Pancreas (tissue), 10 donors: Measurements from ENCODE around the gene TNFAIP8L1. TPM values are rescaled to one million over a fixed set of nuclear protein-coding genes. Genes with fewer than 3 reads are reported as not detected.

Source experiments
- ATAC-seq, 4 donors: fragments of 200-7000 bp; cut with Tn5 transposase; one replicate each; pipeline versions ENCODE4 v1.8.0 to v1.9.1; 2020; ENCODE audit warnings: mild to moderate bottlenecking in 4 of 4, moderate library complexity in 4 of 4
- DNase-seq, 6 donors: peaks; one replicate each; pipeline ENCODE4 v3.0.0-alpha.2; 2020
- FAIRE-seq: peaks from 2 replicates; lab custom pipeline; 2012; peaks lifted over from hg19 to GRCh38; lab: Jason Lieb, UNC
- H3K27ac ChIP-seq, 4 donors: fragments of 200-600 bp; sonication (generic); 1 replicate in 3 of 4; 2 replicates in 1 of 4; pipeline versions ENCODE4 v1.5.0 to v1.8.0; 2020
- H3K27me3 ChIP-seq, 4 donors: fragments of 200-600 bp; one replicate each; pipeline ENCODE4 v1.8.0; 2021
- H3K36me3 ChIP-seq, 3 donors: fragments of 200-600 bp; sonication (generic) in 1 of 3; one replicate each; pipeline versions ENCODE4 v1.5.0 to v1.8.0; 2020 to 2021
- H3K4me1 ChIP-seq, 3 donors: fragments of 200-600 bp; one replicate each; pipeline ENCODE4 v1.8.0; 2021
- H3K4me3 ChIP-seq, 4 donors: fragments of 200-600 bp; sonication (generic) in 2 of 4; one replicate each; pipeline versions ENCODE4 v1.5.0 to v1.8.0; 2020 to 2021
- H3K9me3 ChIP-seq, 4 donors: fragments of 200-600 bp; one replicate each; pipeline ENCODE4 v1.8.0; 2021
- CTCF ChIP-seq, 4 donors: fragments of 200-600 bp; sonication (generic) in 3 of 4; IDR thresholded peaks; one replicate each; pipeline versions ENCODE4 v1.5.0 to v1.8.0; 2021; ENCODE audit warnings: antibody characterized with exemption in 4 of 4
- WGBS, 2 donors: extraction: QIAGEN DNeasy Blood & Tissue Kit; methylation state at CpG; one replicate each; pipeline ENCODE4 v1.1.7; 2013; 5-methylcytosine and 5-hydroxymethylcytosine counted together
- intact Hi-C, 3 donors: fragments of 100-400 bp; cut with DNase I; formaldehyde crosslinking; loops; one replicate each; pipeline versions ENCODE4 v1.11.1 to v1.14.2; 2022
- polyA plus RNA-seq, 2 donors: library from polyadenylated mRNA; stranded (reverse); fragments of 200-250 nt; gene quantifications; one replicate each; pipeline ENCODE4 v1.2.3, GENCODE V29; 2013
- total RNA-seq, 6 donors: library from RNA; stranded (reverse); fragmentation: NEBNext Ultra II Directional in 4 of 6; extraction: Animal tissue kit (Norgen Biotek cat#: 25700) in 4 of 6; gene quantifications; one replicate each; pipeline versions ENCODE4 v1.2.1 to v1.2.4, GENCODE V29; 2021 to 2023
- donor health status: healthy with polysubstance abuse.
- donor health status: DM: no; HTN: no; CAD: no; lungs with moderate emphysema.
- donor health status: DM: no; HTN: no; CAD: no.
- donor health status: control.
- donor health status: control.
- donor health status: Bipolar disorder and iron deficiency.
- donor health status: DM: yes; HTN: yes; CAD: no.
- donor health status: DM: no; HTN: no; CAD: no.
- donor health status: DM: no; HTN: no; CAD: no.
- donor health status: DM: yes; HTN: yes; CAD: no.

Gene TNFAIP8L1
- total and polyA plus RNA-seq, 8 donors, result 1.2 to 3.6 (median 2.4) TPM

- no peak for ATAC-seq
- 73 to 74% methylated on average over 14 of the region's 14 CpGs for WGBS, 2 donors
- peaks cover 0 to 6% (median 0%) of the 10 kb centered on the region in 3 donors for H3K4me1 ChIP-seq
- no peak overlapping the region for H3K27ac ChIP-seq
- no peaks in the 10 kb centered on the region for H3K27me3 ChIP-seq
- DNase-seq, result peak in 1 of 6 donors; percentile 19
- H3K4me3 ChIP-seq, result no peak overlapping the region
- no peak for TF ChIP-seq CTCF (IDR thresholded peaks at IDR 0.05)
- no peaks in the 10 kb centered on the region for H3K36me3 ChIP-seq
- FAIRE-seq, result no peak
- intact Hi-C loops, result no loop called here
- H3K9me3 ChIP-seq, result no peaks in the 10 kb centered on the region
These were observed 1.8 kb downstream of the TNFAIP8L1 start for GRCh38 chr19:4641132-4641531.

- TF ChIP-seq CTCF (IDR thresholded peaks at IDR 0.05), result no peak
- Histone ChIP-seq H3K9me3 (no peaks in the 10 kb centered on the region), H3K4me1 (peaks cover 0 to 6% (median 0%) of the 10 kb centered on the region in 3 donors), H3K36me3 (no peaks in the 10 kb centered on the region), H3K27ac (no peak overlapping the region), H3K4me3 (no peak overlapping the region), H3K27me3 (no peaks in the 10 kb centered on the region)
- ATAC-seq (no peak), FAIRE-seq (no peak), DNase-seq (no peak)
- intact Hi-C loops, result no loop called here
- 89 to 90% methylated on average over 6 of the region's 6 CpGs for whole genome bisulfite sequencing, 2 donors
These were observed 3.3 kb downstream of the TNFAIP8L1 start for GRCh38 chr19:4642625-4643024.

GRCh38 chr19:4645718-4646117 is 6.4 kb downstream of the TNFAIP8L1 start:
- Histone ChIP-seq H3K4me1 (no peaks in the 10 kb centered on the region), H3K27me3 (no peaks in the 10 kb centered on the region), H3K4me3 (no peak overlapping the region), H3K9me3 (no peaks in the 10 kb centered on the region), H3K36me3 (no peaks in the 10 kb centered on the region), H3K27ac (no peak overlapping the region)
- TF ChIP-seq CTCF (IDR thresholded peaks at IDR 0.05), result no peak
- FAIRE-seq (no peak), DNase-seq (no peak), ATAC-seq (no peak)
- intact Hi-C loops, result no loop called here
- WGBS, 2 donors, result 91 to 94% methylated on average over 4 of the region's 4 CpGs

GRCh38 chr19:4647676-4648644 is 8.6 kb downstream of the TNFAIP8L1 start:
- no peak for TF ChIP-seq CTCF (IDR thresholded peaks at IDR 0.05)
- DNase-seq (no peak), FAIRE-seq (no peak), ATAC-seq (peak in 1 of 4 donors; percentile 31)
- WGBS, 2 donors, result 78 to 82% methylated on average over 19 to 20 of the region's 20 CpGs
- intact Hi-C loops, result no loop called here
- Histone ChIP-seq H3K4me1 (no peaks in the 10 kb centered on the region), H3K27me3 (no peaks in the 10 kb centered on the region), H3K36me3 (no peaks in the 10 kb centered on the region), H3K9me3 (no peaks in the 10 kb centered on the region), H3K4me3 (no peak overlapping the region), H3K27ac (no peak overlapping the region)
